ENCODE measurements around the gene KLK15.

Gene KLK15

DNA sequence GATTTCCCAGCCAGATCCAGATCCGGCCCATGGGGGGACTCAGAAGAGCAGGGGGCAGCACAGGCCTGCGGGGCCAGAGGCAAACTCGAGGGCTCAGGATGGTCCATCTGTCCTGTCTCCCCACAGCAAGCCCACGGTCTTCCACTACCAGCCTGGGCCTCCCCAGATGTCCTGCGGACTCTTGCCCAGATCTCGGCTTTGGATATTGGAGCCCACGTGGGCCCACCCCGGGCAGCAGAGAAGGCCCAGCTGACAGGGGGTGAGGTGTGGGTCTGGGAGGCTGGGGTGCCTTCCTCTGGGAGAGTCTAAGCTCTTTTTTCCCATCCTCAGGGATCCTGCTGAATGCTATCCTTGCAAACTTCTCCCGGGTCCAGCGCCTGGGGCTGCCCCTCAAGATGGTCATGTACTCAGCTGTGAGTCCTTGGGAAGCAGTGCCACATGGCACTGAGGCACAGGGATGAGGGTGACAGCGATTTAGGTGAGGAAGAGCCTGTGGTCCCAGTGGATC, 39.8 kb downstream of the KLK15 start:
- TF ChIP-seq, protein P1, sequence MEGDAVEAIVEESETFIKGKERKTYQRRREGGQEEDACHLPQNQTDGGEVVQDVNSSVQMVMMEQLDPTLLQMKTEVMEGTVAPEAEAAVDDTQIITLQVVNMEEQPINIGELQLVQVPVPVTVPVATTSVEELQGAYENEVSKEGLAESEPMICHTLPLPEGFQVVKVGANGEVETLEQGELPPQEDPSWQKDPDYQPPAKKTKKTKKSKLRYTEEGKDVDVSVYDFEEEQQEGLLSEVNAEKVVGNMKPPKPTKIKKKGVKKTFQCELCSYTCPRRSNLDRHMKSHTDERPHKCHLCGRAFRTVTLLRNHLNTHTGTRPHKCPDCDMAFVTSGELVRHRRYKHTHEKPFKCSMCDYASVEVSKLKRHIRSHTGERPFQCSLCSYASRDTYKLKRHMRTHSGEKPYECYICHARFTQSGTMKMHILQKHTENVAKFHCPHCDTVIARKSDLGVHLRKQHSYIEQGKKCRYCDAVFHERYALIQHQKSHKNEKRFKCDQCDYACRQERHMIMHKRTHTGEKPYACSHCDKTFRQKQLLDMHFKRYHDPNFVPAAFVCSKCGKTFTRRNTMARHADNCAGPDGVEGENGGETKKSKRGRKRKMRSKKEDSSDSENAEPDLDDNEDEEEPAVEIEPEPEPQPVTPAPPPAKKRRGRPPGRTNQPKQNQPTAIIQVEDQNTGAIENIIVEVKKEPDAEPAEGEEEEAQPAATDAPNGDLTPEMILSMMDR (IDR thresholded peaks at IDR 0.05; ENCODE audit: insufficient read depth, low read depth, low read length, missing control alignments), result no peak
- no peak overlapping the region for H3K4me3 ChIP-seq (ENCODE audit: low read length)
- no peak for DNase-seq (ENCODE audit: low read depth)

DNA sequence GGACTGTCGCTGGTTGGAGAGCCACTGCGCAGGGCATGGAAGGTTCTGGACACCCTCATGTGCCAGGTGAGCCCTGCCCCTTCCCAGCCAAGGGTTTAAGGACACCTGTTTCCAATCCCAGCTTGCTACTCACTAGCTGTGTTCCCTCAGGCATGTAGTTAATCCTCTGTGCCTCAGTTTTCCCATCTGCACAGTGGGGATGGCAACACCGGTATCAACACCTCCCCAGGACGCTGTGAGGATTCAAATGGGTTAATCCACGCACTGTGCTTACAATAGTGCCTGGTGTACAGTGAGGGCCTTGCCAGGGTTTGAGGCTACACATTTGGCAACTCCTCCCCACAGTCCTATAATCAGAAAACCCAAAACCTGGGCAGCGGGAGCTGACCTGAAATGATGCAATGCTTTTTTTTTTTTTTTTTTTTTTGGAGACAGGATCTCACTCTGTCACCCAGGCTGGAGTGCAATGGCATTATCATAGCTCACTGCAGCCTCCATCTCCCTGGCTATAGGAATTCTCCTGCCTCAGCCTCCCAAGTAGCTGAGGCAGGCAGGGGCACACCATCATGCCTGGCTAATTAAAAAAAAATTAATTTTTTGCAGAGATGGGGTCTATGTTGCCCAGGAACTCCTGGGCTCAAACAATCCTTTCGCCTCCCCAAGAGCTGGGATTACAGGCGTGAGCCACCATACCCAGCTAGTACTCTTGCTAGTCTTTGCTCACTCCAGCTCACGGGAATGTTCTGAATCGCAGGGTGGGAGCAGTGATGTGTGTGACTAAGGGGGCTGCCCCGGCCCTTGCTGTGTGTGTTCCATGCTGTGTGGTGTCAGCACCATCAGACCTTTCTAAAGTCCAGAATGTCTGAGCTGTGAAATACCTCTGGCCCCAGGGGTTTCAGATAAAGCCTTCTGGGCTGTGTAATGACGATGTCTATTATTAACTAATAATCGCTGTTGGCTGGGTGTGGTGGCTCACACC, 40.8 kb downstream of the KLK15 start:
- TF ChIP-seq, protein P1 (IDR thresholded peaks at IDR 0.05; ENCODE audit: insufficient read depth, low read depth, low read length, missing control alignments), result no peak
- H3K4me3 ChIP-seq (ENCODE audit: low read length), result no peak overlapping the region
- DNase-seq (ENCODE audit: low read depth), result no peak

DNA sequence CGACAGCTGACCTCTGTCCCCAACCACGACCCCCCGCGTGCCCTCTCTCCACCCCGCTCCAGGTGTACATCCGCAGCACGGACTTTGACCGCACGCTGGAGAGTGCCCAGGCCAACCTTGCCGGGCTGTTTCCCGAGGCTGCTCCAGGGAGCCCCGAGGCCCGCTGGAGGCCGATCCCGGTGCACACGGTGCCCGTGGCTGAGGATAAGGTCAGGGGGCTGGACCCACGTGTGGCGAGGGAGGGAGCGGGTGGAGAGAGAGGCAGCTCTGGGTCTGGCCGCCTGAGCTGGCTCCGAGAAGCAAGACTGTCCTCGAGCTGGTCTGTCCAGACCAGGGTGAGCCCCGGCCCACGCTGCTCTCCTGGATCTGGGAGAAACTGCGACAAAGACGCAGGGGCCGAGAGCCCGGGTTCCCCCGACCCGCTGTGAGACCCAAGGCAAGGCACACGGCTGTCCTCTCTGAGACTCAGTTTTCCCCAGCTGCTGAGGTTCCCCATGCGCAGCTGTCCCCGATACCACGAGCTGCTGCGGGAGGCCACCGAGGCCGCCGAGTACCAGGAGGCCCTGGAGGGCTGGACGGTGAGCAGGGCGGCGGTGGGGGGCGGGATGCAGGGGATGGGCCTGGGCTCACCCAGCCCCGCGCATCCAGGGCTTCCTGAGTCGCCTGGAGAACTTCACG, 41.6 kb downstream of the KLK15 start:
- TF ChIP-seq, protein P1 (IDR thresholded peaks at IDR 0.05; ENCODE audit: insufficient read depth, low read depth, low read length, missing control alignments), result no peak
- DNase-seq (ENCODE audit: low read depth), result no peak
- H3K4me3 ChIP-seq (ENCODE audit: low read length), result no peak overlapping the region

DNA sequence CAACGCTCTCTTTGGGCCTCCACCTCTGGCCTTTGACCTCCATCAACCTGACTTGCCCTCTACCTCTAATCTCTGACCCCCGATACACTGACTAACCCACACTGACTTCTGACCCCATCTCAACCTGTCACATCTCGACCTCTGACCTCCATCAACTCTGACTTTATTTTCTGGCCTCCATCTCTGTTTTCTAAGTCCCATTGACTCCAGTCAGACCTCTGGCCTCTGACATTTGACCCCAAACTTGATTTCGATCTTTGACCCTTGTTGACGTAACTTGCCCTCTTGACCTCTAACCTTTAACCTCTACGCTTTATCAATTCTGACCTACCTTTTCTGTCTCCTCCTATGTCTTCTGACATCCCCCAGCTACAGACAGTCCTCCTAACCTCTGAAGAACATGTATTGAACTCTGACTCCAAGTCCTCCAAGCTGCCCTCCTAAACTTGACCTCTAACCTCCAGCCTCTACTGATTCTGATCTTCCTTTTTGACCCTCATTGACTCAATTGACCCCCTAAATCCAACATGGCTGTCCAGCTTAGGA, 42.4 kb downstream of the KLK15 start:
- no peak overlapping the region for H3K4me3 ChIP-seq (ENCODE audit: low read length)
- no peak for DNase-seq (ENCODE audit: low read depth)

DNA sequence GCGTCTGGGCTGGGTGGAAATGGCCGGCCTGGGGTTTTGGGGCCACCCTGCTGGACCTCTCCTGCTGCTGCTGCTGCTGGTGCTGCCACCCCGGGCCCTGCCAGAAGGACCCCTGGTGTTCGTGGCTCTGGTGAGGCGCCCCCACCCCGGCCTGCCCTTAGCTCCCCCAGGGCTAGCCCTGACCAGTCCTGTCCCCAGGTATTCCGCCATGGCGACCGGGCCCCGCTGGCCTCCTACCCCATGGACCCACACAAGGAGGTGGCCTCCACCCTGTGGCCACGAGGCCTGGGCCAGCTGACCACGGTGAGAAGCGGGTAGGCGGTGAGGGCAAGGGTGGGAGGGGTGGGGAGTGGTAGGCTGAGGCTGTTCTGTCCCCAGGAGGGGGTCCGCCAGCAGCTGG, 43.0 kb downstream of the KLK15 start, which contains the start of gene ACP4:
ACP4 (plus strand) TSS at position 20 of the 400 bp plus-strand sequence; CDS start at position 20, 0 bp downstream.
- no peak within 1 kb of the TSS for H3K4me3 ChIP-seq (ENCODE audit: low read length)
- no peak for DNase-seq (ENCODE audit: low read depth)
- TF ChIP-seq, protein P1 (IDR thresholded peaks at IDR 0.05; ENCODE audit: insufficient read depth, low read depth, low read length, missing control alignments), result no peak

More for the DNA sequence above, 42.4 kb downstream of the KLK15 start:
- TF ChIP-seq, protein P1 (IDR thresholded peaks at IDR 0.05; ENCODE audit: insufficient read depth, low read depth, low read length, missing control alignments), result no peak

DNA sequence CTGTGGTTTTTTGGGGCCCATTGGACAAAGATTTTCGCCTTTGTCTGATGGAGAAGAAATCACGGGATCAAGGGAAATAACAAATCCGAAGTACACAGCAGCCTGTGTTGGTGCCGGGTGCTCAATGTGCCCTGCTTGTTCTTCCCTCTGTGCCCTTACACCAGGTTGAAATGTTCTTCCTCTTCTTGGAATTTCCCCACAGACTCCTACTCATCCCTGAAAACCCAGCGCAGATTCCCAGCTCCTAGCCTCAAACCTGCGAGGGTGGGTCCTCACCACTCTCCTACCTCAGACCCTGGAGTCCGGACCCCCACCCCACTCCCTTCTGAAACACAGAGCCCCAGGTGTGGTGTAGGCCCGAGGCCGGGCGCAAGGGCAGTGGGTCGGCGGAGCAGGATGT, 48.0 kb downstream of the KLK15 start:
- TF ChIP-seq, protein P1 (IDR thresholded peaks at IDR 0.05; ENCODE audit: insufficient read depth, low read depth, low read length, missing control alignments), result no peak
- no peak for DNase-seq (ENCODE audit: low read depth)

More for the DNA sequence above, 48.0 kb downstream of the KLK15 start:
- H3K4me3 ChIP-seq (ENCODE audit: low read length), result no peak overlapping the region
